ENCODE data around the gene PDE8A. TPM values are rescaled to one million over a fixed set of nuclear protein-coding genes. Genes with fewer than 3 reads are reported as not detected.

Gene PDE8A
- total RNA-seq, 2 experiments from 2014 or later, result 28.3 to 32.3 TPM

GRCh38 chr15:85094685-85095084 is 113.0 kb downstream of the PDE8A start:
- CTCF ChIA-PET (ENCODE audit: unreplicated experiment), result no interaction called here
- Histone ChIP-seq H3K36me3 (ENCODE audit: insufficient read depth, low read length) (0 out of 2 replicates have a peak, but pooled peaks cover under 1% of the 10 kb centered on the region), H3K4me1 (ENCODE audit: insufficient read depth, low read length, poor library complexity, severe bottlenecking) (no peaks in the 10 kb centered on the region), H3K4me2 (ENCODE audit: low read length) (no peak overlapping the region), H2AFZ (ENCODE audit: low read length) (no peak overlapping the region), H3K27ac (ENCODE audit: low read depth, low read length, poor library complexity, severe bottlenecking) (no peak overlapping the region), H3K79me2 (ENCODE audit: insufficient read depth, low read depth, low read length) (no peaks in the 10 kb centered on the region), H3K9me2 (ENCODE audit: insufficient read depth, low read length) (no peaks in the 10 kb centered on the region), H4K20me1 (ENCODE audit: insufficient read depth, low read length) (no peaks in the 10 kb centered on the region), H3K9me3 (ENCODE audit: low read length) (no peaks in the 10 kb centered on the region), H3K4me3 (ENCODE audit: low read depth, low read length, poor library complexity, severe bottlenecking) (no peak overlapping the region)
- POLR2A ChIA-PET, result no interaction called here
- no TSS peak for BruUV-seq (replicated peaks)
- TF ChIP-seq, protein P1, sequence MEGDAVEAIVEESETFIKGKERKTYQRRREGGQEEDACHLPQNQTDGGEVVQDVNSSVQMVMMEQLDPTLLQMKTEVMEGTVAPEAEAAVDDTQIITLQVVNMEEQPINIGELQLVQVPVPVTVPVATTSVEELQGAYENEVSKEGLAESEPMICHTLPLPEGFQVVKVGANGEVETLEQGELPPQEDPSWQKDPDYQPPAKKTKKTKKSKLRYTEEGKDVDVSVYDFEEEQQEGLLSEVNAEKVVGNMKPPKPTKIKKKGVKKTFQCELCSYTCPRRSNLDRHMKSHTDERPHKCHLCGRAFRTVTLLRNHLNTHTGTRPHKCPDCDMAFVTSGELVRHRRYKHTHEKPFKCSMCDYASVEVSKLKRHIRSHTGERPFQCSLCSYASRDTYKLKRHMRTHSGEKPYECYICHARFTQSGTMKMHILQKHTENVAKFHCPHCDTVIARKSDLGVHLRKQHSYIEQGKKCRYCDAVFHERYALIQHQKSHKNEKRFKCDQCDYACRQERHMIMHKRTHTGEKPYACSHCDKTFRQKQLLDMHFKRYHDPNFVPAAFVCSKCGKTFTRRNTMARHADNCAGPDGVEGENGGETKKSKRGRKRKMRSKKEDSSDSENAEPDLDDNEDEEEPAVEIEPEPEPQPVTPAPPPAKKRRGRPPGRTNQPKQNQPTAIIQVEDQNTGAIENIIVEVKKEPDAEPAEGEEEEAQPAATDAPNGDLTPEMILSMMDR (conservative IDR thresholded peaks at IDR 0.05; ENCODE audit: low read length), result no peak
- no peak for TF ChIP-seq EZH2phosphoT487 (IDR thresholded peaks at IDR 0.05; ENCODE audit: borderline replicate concordance, low read depth, low read length)
- intact Hi-C loops (cut with micrococcal nuclease; ENCODE audit: unreplicated experiment), result no loop called here
- DNase-seq (ENCODE audit: low spot score), result no peak

DNA sequence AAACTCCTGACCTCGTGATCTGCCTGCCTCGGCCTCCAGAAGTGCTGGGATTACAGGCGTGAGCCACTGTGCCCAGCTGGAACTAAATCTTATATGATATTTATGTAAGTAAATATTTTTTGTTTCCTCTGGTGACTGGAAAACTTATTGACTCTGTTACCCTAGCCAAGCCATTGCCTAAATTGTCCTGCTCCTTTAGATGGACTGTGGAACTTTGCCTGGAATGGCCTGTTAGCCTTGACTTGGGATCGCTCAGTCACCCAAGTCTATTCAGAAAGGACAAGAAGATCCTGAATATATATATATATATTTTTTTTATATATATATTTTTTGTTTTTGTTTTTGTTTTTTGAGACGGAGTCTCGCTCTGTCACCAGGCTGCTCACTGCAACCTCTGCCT is 113.9 kb downstream of the PDE8A start:
- no TSS peak for BruUV-seq (replicated peaks)
- Histone ChIP-seq H3K9me3 (ENCODE audit: low read length) (no peaks in the 10 kb centered on the region), H2AFZ (ENCODE audit: low read length) (no peak overlapping the region), H3K27ac (ENCODE audit: low read depth, low read length, poor library complexity, severe bottlenecking) (no peak overlapping the region), H4K20me1 (ENCODE audit: insufficient read depth, low read length) (no peaks in the 10 kb centered on the region), H3K4me3 (ENCODE audit: low read depth, low read length, poor library complexity, severe bottlenecking) (no peak overlapping the region), H3K36me3 (ENCODE audit: insufficient read depth, low read length) (no peaks in the 10 kb centered on the region), H3K4me1 (ENCODE audit: insufficient read depth, low read length, poor library complexity, severe bottlenecking) (no peaks in the 10 kb centered on the region), H3K4me2 (ENCODE audit: low read length) (no peak overlapping the region), H3K79me2 (ENCODE audit: insufficient read depth, low read depth, low read length) (no peaks in the 10 kb centered on the region), H3K9me2 (ENCODE audit: insufficient read depth, low read length) (no peaks in the 10 kb centered on the region)
- intact Hi-C loops (cut with micrococcal nuclease; ENCODE audit: unreplicated experiment), result no loop called here
- DNase-seq (ENCODE audit: low spot score), result no peak
- ChIA-PET POLR2A (no interaction called here), CTCF (ENCODE audit: unreplicated experiment) (no interaction called here)
- no peak for TF ChIP-seq EZH2phosphoT487 (IDR thresholded peaks at IDR 0.05; ENCODE audit: borderline replicate concordance, low read depth, low read length)
- TF ChIP-seq, protein P1 (conservative IDR thresholded peaks at IDR 0.05; ENCODE audit: low read length), result no peak

DNA sequence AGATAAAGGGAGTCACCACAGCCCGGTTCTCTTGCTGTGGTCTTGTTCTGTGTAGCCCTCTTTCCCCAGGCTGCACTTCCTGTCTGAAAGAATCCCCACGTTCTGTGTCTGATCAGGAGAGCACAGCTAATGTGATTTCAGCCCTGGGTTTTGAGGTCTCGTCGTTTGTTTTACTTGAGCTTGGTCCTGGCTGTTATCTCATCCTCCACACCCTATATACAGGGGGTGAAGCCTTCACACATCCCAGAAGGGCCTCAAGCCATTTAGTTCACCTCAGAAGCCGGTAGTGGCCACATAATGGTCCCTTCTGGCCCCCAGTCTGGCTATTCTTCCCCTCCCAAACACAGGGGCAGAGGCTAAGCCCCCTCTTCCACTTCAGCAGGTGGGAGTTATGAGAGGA is 115.6 kb downstream of the PDE8A start:
- Histone ChIP-seq H3K9me3 (ENCODE audit: low read length) (no peaks in the 10 kb centered on the region), H3K36me3 (ENCODE audit: insufficient read depth, low read length) (no peaks in the 10 kb centered on the region), H2AFZ (ENCODE audit: low read length) (no peak overlapping the region), H3K4me1 (ENCODE audit: insufficient read depth, low read length, poor library complexity, severe bottlenecking) (no peaks in the 10 kb centered on the region), H3K79me2 (ENCODE audit: insufficient read depth, low read depth, low read length) (no peaks in the 10 kb centered on the region), H4K20me1 (ENCODE audit: insufficient read depth, low read length) (no peaks in the 10 kb centered on the region), H3K9me2 (ENCODE audit: insufficient read depth, low read length) (no peaks in the 10 kb centered on the region), H3K4me3 (ENCODE audit: low read depth, low read length, poor library complexity, severe bottlenecking) (no peak overlapping the region), H3K27ac (ENCODE audit: low read depth, low read length, poor library complexity, severe bottlenecking) (no peak overlapping the region), H3K4me2 (ENCODE audit: low read length) (no peak overlapping the region)
- TF ChIP-seq EZH2phosphoT487 (IDR thresholded peaks at IDR 0.05; ENCODE audit: borderline replicate concordance, low read depth, low read length), result no peak
- TF ChIP-seq, protein P1 (conservative IDR thresholded peaks at IDR 0.05; ENCODE audit: low read length), result no peak
- ChIA-PET CTCF (ENCODE audit: unreplicated experiment) (no interaction called here), POLR2A (interaction anchor here (0.6 to 1.2 kb wide), 2 partner anchors 10 to 1206 kb away, joined by 4 read pairs; no protein-coding TSS in a partner anchor)
- no peak for DNase-seq (ENCODE audit: low spot score)
- no TSS peak for BruUV-seq (replicated peaks)
- intact Hi-C loops (cut with micrococcal nuclease; ENCODE audit: unreplicated experiment), result no loop called here
